ENCODE data around the gene XRRA1.

The XRRA1 gene

DNA sequence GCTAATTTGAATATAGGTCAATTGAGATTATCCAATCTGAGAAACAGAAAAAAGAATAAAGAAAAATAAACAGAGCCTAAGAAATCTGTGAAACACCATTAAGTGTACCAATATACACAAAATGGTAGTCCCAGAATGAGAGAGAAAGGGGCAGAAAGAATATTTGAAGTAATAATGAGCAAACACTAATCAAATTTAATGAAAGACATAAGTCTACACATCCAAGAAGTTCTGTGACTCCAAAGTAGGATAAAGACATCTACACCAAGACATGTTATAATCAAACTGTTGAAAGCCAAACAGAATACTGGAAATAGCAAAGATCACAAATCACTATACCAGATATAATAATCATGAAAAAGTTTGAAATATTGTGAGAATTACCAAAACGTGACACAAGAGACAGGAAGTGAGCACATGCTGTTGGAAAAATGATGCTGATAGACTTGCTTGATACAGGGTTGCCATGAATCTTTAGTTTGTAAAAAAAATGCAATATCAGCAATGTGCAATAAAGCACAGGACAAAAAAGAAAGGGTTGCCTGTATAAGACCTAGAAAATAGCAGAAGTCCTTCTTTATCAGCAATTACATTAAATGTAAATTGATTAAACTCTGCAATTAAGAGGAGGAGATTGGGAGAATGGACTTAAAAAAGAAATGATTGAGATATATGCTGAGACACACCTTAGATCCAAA lies 124.5 kb downstream of the XRRA1 start:
- no peak for DNase-seq

DNA sequence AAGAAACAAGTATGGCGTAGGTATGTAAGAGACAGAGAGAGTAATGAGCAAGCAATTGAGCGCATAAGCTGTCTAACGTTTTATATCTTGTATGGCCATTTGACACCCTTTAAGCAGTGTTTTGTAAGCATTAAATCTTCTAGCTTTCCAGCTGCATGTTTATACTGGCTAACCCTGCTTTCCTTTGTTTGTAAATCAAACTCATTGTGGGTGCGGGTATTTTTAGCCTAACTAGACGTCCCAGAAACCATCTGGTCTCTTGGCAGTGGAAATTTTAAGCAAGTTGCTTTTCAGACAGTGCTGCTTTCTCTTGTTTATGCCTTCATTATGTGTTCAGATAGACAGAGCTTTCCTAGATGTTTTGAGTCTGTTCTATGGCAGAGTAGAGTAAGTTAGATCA lies 126.7 kb downstream of the XRRA1 start:
- DNase-seq = peak; percentile 12

DNA sequence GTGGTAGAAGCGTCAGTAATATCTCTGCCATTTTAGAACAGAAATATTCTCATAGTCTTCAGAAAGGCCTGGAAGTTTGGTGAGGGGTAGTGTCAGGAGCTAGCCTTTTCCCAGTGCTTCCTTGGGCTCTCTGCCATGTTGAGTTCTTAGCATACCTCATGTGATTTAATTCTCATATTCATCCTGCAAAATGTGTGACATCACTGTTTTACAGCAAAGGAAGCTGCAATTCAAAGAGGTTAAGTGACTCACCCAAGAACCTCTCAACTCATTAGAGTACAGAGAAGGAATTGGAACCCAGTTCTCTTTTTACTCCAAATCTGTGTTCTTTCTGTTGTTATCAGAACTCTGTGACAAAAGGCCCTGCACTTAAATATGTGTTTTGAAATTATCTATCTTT lies 128.1 kb downstream of the XRRA1 start:
- DNase-seq = peak; percentile 92

DNA sequence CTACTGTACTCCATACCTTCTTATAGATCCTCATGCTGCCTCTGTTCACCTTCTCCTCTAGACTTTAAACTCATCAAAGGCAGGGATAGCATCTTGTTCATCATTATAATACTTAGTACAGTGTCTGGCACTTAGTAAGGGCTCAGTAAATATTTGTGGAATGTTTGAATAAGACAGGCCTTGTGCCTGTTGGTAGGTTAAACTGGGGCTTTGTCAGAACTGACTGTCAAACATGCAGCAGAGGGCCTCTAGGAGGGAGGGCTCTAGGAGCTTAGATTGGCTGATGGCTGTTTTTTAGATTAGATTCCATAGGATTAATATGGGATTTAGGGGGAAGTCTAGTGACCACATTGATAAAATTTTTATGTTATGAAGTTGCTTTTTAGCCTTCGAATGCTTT lies 129.5 kb downstream of the XRRA1 start:
- peak; percentile 42 for DNase-seq

DNA sequence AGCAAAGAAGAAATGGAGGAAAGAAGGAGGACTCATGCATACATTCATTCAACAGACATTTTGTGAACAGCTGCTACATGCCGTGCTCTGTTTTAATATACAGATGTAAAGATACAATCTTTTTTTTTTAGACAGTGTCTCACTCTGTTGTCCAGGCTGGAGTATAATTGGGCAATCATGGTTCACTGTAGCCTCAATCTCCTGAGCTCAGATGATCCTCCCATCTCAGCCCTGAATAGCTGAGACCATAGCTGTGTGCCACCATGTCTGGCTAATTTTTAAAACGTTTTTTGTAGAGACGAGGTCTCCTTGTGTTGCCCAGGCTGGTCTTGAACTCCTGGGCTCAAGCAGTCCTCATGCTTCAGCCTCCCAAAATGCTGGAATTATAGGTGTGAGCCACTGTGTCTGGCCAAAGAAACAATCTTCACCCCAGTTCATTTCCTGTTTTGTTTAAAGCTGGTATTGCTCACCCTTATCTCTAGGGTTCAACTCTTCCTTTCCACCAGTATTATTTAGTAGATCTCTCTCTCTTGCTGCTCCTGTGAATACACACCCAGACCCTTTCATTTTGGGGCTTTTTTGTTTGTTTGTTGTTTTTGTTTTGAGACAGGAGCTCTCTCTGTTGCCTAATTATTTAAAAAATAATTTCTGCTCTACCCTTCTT lies 130.5 kb downstream of the XRRA1 start:
- DNase-seq = no peak

DNA sequence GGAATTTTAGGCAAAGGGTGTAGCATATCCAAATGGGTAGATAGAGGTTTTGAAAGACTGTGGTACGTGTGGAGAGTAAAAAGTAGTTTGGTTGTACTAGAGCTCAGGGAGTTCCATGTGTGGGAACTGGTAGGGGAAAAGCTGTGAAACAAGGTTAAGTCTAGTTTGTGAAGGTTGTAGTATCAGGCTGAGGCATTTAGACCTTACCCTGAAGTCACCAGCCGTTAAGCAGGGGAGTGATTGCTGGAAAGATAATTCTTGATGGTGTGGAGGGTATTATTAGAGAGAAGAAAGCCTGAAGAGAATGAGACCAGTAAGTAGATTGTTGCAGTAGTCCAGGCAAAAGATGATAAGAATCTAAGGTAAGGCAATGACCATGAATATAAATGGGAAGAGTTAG lies 132.2 kb downstream of the XRRA1 start:
- DNase-seq = no peak

DNA sequence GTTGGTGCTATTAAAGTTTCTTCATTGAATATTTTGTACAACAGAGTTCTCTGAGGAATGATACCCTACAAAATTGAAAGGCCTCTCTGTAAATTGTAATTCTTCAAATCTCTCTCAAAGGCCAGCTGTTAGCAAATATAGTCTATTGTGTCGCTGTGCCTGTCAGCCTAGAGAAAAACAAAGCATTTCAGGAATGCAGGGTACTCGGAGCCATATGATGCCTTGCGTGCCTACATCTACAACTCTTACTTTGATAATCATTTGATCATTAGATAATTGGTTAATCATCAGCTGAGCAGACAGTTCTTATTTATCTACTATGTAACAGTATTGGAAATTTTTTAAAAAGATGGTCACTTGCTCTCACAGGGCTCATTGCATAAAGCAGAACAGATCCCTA lies 132.9 kb downstream of the XRRA1 start:
- no peak for DNase-seq

DNA sequence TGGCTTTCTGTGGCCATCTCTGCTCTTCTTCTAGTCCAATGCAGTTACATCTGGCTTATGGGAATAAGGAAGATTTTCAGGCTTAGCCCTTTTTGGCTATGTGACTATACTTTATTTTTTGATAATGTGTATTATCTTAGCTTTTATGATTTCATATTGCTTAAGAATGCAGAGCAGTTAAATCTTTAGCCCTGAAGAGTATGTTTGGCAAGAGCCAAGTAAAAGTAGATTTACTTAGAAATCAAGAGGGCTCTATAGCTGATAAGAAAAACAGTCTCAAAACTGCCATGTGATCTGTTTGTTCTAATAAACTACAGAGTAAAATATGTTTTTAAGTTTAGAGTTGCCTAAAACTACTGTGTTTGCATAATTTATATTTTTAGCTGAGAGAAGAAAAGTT lies 139.1 kb downstream of the XRRA1 start:
- no peak for DNase-seq

DNA sequence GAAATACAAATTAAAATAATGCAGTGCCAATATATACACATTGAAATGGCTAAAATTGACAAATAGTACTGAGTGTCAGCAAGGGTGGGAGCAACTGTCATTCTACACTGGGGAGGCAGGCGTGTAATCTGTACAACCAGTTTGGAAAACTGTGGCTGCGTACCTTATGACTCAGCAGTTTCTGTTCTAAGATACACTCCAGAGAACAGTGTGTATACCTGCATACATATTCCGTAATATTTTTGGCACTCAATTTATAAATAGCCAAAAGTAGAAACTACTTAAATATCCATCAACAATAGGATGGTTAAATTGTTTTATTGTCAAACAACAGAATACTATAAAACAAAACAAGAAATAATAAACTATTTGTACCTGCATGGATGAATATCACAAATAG lies 142.6 kb downstream of the XRRA1 start:
- DNase-seq = no peak

DNA sequence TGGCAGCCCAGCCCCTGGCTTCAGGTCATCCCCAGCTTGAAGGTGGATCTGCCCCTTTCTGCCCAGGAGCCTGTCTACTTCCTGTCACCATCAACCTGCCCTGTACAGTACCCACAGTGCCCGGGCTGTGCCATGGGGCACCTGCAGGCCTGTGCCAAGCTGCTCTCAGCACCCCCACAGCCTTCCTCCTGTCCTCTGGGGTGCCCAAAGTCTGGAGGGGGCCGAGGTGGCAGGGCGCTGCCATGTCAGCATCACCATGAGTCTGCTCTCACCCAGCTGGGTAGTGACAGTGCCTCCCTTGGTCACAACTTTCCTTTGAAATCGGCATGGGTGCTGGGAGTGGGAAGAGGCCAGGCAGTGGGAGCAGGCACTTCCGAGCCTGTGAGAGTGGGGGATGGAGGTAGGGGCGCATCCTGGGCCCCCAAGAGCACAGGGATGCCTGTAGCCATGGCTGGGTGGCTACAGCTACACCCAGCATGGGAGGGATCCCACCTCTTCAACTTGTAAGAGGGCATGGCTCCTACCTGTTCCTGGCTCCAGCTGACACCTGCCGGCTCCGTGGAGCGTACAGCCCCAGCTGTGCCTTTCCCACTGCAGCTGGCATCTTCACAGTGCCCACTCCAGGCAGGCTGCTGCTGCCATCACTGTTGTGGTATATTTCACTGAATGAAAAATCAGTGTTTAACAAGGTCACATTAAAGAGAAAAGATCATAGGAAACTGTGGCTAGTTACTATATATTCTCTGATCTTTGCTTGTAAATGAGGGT lies 157.4 kb downstream of the XRRA1 start:
- DNase-seq = no peak

Measured in fibroblast of skin of right biceps (primary cell).